Subcutaneous adipose tissue (tissue), 4 donors: ENCODE measurements around the gene HTD2. TPM values are rescaled to one million over a fixed set of nuclear protein-coding genes. Genes with fewer than 3 reads are reported as not detected.

ENCODE experiments used
- total RNA-seq, 4 donors: library from RNA; depleted of rRNA; stranded (reverse); fragments of >200 nt; gene quantifications; one replicate each; pipeline ENCODE4 v1.1.0, GENCODE V29; 2016
- TF ChIP-seq, protein P1 (sequence below): fragments of 450-650 bp; IDR thresholded peaks from one replicate; pipeline ENCODE4 v1.5.1; 2016; ENCODE audit warnings: low read depth, mild to moderate bottlenecking, control low read depth, antibody characterized with exemption, moderate library complexity

HTD2 gene
- 10 to 100 TPM in 3 of 4 donors, 1 to 10 TPM in 1; 6.4 to 18.6 (median 13.9) TPM for total RNA-seq

DNA sequence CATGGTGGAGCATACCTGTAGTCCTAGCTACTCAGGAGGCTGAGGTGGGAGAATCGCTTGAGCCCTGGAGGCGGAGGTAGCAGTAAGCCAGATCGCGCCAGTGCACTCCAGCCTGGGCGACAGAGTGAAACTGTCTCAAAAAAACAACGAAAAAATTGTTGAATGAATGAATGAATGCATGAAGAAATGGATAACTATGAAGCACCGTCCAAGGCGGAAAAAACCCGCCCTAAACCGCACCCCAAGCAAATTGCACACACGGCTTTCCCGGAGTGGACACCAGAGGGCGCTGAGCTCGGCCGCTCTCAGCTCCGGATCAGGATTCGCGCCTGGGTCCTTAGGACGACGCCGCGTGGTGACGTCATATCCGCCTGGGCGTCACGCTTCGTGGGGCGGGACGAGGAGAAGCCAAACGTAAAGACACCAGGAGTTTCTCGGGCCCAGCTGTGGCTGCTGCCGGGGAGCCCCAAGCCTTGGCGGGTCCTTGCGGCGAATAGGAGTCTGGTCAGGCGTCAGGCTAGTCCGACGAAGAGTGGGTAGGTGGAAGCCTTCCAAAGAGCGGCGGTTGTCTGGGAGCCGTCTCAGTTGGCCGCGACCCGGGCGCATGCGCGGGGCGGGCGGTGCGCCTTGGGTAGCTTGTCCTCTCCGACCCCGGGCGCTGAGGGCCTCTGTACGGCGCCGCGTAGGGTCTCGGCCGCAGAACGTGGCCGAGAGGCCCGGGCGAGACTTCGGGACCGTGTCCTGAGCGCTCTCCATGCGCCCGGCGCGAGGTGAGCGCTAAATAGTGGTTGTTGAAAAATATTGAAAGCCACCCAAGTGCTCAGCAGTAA lies at the start of gene HTD2, which contains the start of gene RPP14:
TSS of gene HTD2 (plus strand) at position 639 of the 830 bp plus-strand sequence. CDS start 11,094 bp downstream, outside the sequence.
TSS of gene RPP14 (plus strand) at position 364 of the 830 bp plus-strand sequence. CDS start 4,085 bp downstream, outside the sequence.
- TF ChIP-seq, protein P1, sequence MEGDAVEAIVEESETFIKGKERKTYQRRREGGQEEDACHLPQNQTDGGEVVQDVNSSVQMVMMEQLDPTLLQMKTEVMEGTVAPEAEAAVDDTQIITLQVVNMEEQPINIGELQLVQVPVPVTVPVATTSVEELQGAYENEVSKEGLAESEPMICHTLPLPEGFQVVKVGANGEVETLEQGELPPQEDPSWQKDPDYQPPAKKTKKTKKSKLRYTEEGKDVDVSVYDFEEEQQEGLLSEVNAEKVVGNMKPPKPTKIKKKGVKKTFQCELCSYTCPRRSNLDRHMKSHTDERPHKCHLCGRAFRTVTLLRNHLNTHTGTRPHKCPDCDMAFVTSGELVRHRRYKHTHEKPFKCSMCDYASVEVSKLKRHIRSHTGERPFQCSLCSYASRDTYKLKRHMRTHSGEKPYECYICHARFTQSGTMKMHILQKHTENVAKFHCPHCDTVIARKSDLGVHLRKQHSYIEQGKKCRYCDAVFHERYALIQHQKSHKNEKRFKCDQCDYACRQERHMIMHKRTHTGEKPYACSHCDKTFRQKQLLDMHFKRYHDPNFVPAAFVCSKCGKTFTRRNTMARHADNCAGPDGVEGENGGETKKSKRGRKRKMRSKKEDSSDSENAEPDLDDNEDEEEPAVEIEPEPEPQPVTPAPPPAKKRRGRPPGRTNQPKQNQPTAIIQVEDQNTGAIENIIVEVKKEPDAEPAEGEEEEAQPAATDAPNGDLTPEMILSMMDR = no peak

DNA sequence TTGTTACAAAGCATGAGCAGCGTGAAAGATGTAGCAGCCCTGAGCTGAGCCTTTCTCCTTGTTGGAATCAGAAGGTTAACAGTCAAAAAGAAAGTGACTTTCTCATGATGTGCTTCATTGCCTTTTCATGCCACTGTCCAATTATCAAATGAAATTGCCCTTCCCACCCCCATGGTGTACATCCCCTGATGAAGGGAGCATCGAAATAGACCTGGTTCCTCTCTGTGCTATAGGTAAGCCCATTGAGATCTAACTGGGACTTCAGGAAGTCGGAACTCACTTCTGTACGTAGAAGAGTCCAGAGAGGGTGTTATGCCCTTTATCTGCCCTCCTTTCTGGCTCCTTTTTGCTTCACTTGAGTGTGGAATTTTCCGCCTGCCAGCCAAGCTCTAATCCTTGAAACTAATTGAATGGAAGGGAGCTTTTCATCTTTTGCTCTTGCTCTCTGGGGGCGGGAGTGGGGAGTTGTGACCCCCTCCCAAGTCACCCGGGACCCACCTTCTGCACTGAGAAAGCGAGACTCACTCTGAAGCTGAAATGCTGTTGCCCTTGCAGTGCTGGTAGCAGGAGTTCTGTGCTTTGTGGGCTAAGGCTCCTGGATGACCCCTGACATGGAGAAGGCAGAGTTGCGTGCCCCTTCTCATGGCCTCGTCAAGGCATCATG lies 47.8 kb upstream of the HTD2 start:
- TF ChIP-seq, protein P1 = no peak

DNA sequence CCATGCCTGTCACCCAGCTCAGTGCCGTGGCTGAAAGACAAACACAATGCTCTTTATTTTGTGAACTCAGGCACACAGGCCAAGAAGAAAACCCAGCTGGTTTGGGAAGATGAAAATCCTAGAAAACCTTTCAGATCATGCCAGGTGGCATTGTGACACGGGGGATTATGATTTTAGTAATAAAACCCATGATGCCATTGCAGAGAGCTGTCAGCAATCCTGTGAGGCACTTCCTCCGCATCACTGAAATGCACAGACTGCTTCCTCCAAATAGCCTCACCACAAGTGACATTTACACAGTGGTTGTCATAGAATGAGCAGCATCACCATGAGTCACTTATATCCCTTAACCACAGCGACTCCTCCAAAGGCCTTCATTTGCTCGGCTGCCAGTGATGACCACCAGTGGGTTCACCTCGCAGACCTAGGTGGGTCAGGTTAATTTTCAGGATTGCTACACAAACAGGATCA lies 46.0 kb upstream of the HTD2 start:
- TF ChIP-seq, protein P1 = no peak

DNA sequence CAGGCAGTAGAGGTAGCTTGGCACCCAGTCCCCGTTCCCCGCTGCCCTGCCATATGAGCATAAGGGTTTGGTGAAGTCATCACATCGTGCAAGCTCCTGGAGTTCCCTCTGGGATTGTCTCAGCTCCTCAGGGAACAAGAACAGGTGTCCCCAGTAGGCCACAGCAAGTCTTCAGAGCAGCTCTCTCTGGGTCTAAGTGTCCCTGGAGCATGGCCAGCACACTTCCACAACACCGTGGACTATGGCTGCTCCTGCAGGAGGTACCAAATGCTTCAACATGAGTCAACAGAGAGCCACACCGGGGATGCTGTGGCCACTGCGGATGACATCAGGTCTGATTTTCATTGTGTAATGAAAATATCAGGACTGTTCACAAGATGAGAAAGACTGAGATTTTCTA lies 45.6 kb upstream of the HTD2 start:
- TF ChIP-seq, protein P1 = no peak

DNA sequence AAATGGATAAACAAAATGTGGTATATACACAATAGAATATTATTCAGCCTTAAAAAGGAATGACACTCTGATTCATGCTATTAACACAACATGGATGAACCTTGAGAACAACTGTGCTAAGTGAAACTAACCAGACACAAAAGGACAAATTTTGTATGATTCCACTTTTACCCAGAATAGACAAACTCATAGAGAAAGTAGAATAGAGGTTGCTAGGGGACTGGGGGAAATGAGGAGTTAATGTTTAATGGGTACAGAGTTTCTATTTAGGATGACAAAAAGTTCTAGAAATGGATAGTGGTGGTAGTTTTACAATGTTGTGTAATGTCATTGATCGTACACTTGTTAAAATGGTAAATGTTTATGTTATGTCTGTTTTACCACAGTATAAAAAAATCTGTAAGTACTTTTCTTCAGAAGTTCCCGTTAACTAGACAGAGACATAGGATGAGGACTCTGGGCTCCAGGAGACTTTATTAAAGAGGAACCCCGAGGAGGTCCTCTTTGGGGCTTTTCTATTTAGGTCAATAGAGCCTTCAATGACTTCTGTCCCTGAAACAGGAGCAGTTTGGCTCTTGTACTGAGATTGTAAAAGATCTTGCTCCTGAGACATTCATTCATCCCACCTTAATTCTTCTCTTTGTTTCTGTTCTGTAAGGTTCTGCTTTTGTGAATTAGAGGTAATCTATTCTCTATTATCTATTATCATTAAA lies 44.2 kb upstream of the HTD2 start:
- TF ChIP-seq, protein P1 = no peak

DNA sequence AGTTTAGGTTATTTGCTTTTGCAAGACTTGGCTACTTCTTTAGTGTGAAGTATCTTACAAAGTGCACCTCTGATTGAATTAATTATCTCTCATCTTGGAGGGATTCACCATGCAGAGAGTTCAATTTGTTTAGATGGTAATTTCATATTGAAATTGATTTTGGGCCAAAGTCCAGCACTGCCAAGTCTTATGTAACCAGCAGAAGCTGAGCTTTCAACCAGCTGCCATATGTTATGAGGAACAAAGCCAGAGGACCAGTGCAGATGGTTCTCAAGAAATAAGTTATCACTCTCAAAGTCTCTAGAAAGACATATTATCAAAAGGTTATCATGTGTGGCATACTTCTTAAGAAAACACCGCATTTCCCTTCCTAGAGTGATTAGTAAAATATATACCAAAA lies 39.7 kb upstream of the HTD2 start:
- TF ChIP-seq, protein P1 = no peak
